Vagina (tissue), 2 donors: ENCODE data around the gene OR2L2.
"Not testable (repeated sequence)": the region's sequence is repeated elsewhere in the genome, so short reads cannot be mapped to it uniquely, and the experiment has no call there.

Experiments
- POLR2AphosphoS5 ChIP-seq, 2 donors: sonication (generic); formaldehyde crosslinking; IDR thresholded peaks; one replicate each; pipeline ENCODE4 v1.9.0; 2017; ENCODE audit warnings: antibody characterized with exemption in 2 of 2, mild to moderate bottlenecking in 2 of 2, low read depth in 1 of 2; ENCODE audit not compliant: insufficient read depth in 1 of 2
- TF ChIP-seq, protein P1 (sequence below), 3 experiments: fragments of 450-650 bp in 2 of 3; fragments of 200-600 bp in 1 of 3; sonication (generic) in 1 of 3; IDR thresholded peaks; one replicate each; pipeline ENCODE4 v1.5.1; 2017 to 2019; ENCODE audit warnings: antibody characterized with exemption in 3 of 3, mild to moderate bottlenecking in 2 of 3, moderate library complexity in 2 of 3

DNA sequence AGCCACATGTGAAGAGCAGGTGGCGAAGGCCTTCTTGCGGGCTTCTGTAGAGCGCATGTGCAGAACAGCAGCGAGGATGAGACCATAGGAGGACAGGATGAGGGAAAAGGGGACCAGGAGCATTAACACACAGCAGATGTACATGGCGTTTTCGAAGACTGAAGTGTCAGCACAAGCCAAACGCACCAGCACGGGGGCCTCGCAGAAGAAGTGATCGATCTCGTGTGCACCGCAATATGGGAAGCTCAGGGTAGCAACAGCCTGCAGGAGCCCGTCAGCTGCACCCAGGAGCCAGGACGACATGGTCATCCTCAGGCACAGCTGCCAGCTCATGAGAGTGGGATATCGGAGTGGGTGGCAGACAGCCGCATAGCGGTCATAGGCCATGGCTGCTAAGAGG lies 54.0 kb downstream of the OR2L2 start:
- TF ChIP-seq POLR2AphosphoS5 (IDR thresholded peaks at IDR 0.05; ENCODE audit: insufficient read depth in 1 of 2, low read depth in 1 of 2), result not testable (repeated sequence)
- TF ChIP-seq, protein P1, sequence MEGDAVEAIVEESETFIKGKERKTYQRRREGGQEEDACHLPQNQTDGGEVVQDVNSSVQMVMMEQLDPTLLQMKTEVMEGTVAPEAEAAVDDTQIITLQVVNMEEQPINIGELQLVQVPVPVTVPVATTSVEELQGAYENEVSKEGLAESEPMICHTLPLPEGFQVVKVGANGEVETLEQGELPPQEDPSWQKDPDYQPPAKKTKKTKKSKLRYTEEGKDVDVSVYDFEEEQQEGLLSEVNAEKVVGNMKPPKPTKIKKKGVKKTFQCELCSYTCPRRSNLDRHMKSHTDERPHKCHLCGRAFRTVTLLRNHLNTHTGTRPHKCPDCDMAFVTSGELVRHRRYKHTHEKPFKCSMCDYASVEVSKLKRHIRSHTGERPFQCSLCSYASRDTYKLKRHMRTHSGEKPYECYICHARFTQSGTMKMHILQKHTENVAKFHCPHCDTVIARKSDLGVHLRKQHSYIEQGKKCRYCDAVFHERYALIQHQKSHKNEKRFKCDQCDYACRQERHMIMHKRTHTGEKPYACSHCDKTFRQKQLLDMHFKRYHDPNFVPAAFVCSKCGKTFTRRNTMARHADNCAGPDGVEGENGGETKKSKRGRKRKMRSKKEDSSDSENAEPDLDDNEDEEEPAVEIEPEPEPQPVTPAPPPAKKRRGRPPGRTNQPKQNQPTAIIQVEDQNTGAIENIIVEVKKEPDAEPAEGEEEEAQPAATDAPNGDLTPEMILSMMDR (IDR thresholded peaks at IDR 0.05), result not testable (repeated sequence)
